ENCODE measurements around the gene BMPR1A. TPM values are rescaled to one million over a fixed set of nuclear protein-coding genes. Genes with fewer than 3 reads are reported as not detected.

BMPR1A gene
- total and polyA plus RNA-seq, 2 of the 13 experiments (the other 11 are each of a cell fraction or from before 2014, with no cell fraction given) = 17.8 to 44.2 TPM

- Histone ChIP-seq H3K9ac (ENCODE audit: insufficient read depth, low read depth, low read length) (no peak overlapping the region), H2AFZ (ENCODE audit: low read length) (no peak overlapping the region), H3K27ac (ENCODE audit: extremely low read length, insufficient read depth, low read length) (no peak overlapping the region), H3K4me2 (ENCODE audit: low read depth, low read length) (no peak overlapping the region), H4K20me1 (ENCODE audit: insufficient read depth, low read length) (no peaks in the 10 kb centered on the region), H3K9me3 (ENCODE audit: low read length) (no peaks in the 10 kb centered on the region), H3K79me2 (ENCODE audit: insufficient read depth, low read length) (peaks cover 8% of the 10 kb centered on the region), H3K4me3 (replicated peaks in 1 of 3; ENCODE audit: insufficient read depth in 1 of 3, low read depth in 2 of 3, low read length in 3 of 3) (no peak overlapping the region), H3K36me3 (replicated peaks in 1 of 2; ENCODE audit: control insufficient read depth in 1 of 2, insufficient read depth in 2 of 2, low read length in 2 of 2) (no peaks in the 10 kb centered on the region), H3K4me1 (ENCODE audit: insufficient read depth, low read length) (peaks cover 30% of the 10 kb centered on the region), H3K27me3 (ENCODE audit: control insufficient read depth in 1 of 2, insufficient read depth in 2 of 2, low read length in 2 of 2) (no peaks in the 10 kb centered on the region; a peak in 1 of 5 replicates)
- in situ Hi-C loops (cut with HindIII; ENCODE audit: extremely low pct_ligation_motif_present, low pct_unique_long_range_greater_than_20kb) = no loop called here
- intact Hi-C loops (cut with micrococcal nuclease; ENCODE audit: unreplicated experiment) = no loop called here
- CTCF ChIA-PET (ENCODE audit: low intra/inter-chr PET ratio, low total read pairs) = no interaction called here
- BruUV-seq (replicated peaks) = no TSS peak
- ATAC-seq = no peak
- DNase-seq (ENCODE audit: low spot score) = no peak
- FAIRE-seq = no peak
- POLR2A ChIA-PET = no interaction called here
- WGBS (ENCODE audit: low lambda C conversion rate) = 60% methylated on average over 4 of the region's 4 CpGs
- TF ChIP-seq ZNF407 (CRISPR knock-in tag; IDR thresholded peaks at IDR 0.05; ENCODE audit: not compliant biosample characterization) (no peak), CREM (IDR thresholded peaks at IDR 0.05) (no peak), CREM (CRISPR knock-in tag; IDR thresholded peaks at IDR 0.05) (no peak), ZNF484 (CRISPR knock-in tag; IDR thresholded peaks at IDR 0.05; ENCODE audit: borderline replicate concordance, low read depth) (no peak), ZNF788 (CRISPR knock-in tag; IDR thresholded peaks at IDR 0.05; ENCODE audit: borderline replicate concordance) (no peak), POLR2A (IDR thresholded peaks at IDR 0.05; ENCODE audit: insufficient read depth in 1 of 2, low read depth in 2 of 2, low read length in 2 of 2) (no peak), REL (CRISPR knock-in tag; conservative IDR thresholded peaks at IDR 0.05) (no peak)
- TF ChIP-seq, protein P1, sequence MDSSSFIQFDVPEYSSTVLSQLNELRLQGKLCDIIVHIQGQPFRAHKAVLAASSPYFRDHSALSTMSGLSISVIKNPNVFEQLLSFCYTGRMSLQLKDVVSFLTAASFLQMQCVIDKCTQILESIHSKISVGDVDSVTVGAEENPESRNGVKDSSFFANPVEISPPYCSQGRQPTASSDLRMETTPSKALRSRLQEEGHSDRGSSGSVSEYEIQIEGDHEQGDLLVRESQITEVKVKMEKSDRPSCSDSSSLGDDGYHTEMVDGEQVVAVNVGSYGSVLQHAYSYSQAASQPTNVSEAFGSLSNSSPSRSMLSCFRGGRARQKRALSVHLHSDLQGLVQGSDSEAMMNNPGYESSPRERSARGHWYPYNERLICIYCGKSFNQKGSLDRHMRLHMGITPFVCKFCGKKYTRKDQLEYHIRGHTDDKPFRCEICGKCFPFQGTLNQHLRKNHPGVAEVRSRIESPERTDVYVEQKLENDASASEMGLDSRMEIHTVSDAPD (CRISPR knock-in tag; IDR thresholded peaks at IDR 0.05) = no peak
- TF ChIP-seq, protein P2, sequence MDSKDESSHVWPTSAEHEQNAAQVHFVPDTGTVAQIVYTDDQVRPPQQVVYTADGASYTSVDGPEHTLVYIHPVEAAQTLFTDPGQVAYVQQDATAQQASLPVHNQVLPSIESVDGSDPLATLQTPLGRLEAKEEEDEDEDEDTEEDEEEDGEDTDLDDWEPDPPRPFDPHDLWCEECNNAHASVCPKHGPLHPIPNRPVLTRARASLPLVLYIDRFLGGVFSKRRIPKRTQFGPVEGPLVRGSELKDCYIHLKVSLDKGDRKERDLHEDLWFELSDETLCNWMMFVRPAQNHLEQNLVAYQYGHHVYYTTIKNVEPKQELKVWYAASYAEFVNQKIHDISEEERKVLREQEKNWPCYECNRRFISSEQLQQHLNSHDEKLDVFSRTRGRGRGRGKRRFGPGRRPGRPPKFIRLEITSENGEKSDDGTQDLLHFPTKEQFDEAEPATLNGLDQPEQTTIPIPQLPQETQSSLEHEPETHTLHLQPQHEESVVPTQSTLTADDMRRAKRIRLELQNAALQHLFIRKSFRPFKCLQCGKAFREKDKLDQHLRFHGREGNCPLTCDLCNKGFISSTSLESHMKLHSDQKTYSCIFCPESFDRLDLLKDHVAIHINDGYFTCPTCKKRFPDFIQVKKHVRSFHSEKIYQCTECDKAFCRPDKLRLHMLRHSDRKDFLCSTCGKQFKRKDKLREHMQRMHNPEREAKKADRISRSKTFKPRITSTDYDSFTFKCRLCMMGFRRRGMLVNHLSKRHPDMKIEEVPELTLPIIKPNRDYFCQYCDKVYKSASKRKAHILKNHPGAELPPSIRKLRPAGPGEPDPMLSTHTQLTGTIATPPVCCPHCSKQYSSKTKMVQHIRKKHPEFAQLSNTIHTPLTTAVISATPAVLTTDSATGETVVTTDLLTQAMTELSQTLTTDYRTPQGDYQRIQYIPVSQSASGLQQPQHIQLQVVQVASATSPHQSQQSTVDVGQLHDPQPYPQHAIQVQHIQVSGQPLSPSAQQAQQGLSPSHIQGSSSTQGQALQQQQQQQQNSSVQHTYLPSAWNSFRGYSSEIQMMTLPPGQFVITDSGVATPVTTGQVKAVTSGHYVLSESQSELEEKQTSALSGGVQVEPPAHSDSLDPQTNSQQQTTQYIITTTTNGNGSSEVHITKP (CRISPR knock-in tag; IDR thresholded peaks at IDR 0.05; ENCODE audit: low read depth) = no peak
- TF ChIP-seq, protein P3, sequence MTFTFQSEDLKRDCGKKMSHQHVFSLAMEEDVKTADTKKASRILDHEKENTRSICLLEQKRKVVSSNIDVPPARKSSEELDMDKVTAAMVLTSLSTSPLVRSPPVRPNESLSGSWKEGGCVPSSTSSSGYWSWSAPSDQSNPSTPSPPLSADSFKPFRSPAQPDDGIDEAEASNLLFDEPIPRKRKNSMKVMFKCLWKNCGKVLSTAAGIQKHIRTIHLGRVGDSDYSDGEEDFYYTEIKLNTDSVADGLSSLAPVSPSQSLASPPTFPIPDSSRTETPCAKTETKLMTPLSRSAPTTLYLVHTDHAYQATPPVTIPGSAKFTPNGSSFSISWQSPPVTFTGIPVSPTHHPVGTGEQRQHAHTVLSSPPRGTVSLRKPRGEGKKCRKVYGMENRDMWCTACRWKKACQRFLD (CRISPR knock-in tag; IDR thresholded peaks at IDR 0.05; ENCODE audit: borderline replicate concordance) = no peak
These were observed 4.1 kb upstream of the BMPR1A start for GRCh38 chr10:86752311-86752710.

All from HepG2 (cell line).